AG04449 (cell line): ENCODE data around the gene IPCEF1.
"Not testable (repeated sequence)": the region's sequence is repeated elsewhere in the genome, so short reads cannot be mapped to it uniquely, and the experiment has no call there.

ENCODE experiments used
- CTCF ChIA-PET: fragments of 350-600 bp; formaldehyde crosslinking; extraction: SDS; loops from one replicate; lab custom pipeline; 2021; ENCODE audit warnings: antibody characterized with exemption; lab: Yijun Ruan, JAX
- POLR2A ChIA-PET: fragments of 400-600, 350-600 bp; formaldehyde crosslinking; extraction: SDS; loops from one replicate; lab custom pipeline; 2020; ENCODE audit warnings: antibody characterized with exemption, inconsistent platforms; lab: Yijun Ruan, JAX
- DNase-seq: peaks from one replicate; pipeline ENCODE4 v3.0.0-alpha.2; 2010; ENCODE audit warnings: low read depth, low spot score
- H3K4me3 ChIP-seq: 2 replicates; pipeline ENCODE4 v1.5.1; 2011; ENCODE audit warnings: low read depth, mild to moderate bottlenecking, control low read depth, low read length
- CTCF ChIP-seq: IDR thresholded peaks from one replicate; pipeline ENCODE4 v1.5.1; 2011; ENCODE audit warnings: mild to moderate bottlenecking, moderate library complexity, low read length, control low read depth, inconsistent platforms; ENCODE audit not compliant: insufficient read depth; ENCODE audit errors: missing control alignments

Gene IPCEF1

GRCh38 chr6:154179434-154179833 is 177.2 kb downstream of the IPCEF1 start:
- CTCF ChIA-PET: no interaction called here
- no peak for DNase-seq
- H3K4me3 ChIP-seq: no peak overlapping the region
- TF ChIP-seq CTCF: no peak
- POLR2A ChIA-PET: no interaction called here

GRCh38 chr6:154172393-154172792 is 184.2 kb downstream of the IPCEF1 start:
- H3K4me3 ChIP-seq, DNase-seq, POLR2A ChIA-PET: not testable (repeated sequence)
- CTCF ChIA-PET: interaction anchor here (0.6 kb wide), 1 partner anchor 116 kb away, joined by 5 read pairs; no protein-coding TSS in a partner anchor

GRCh38 chr6:154170106-154170505 is 186.5 kb downstream of the IPCEF1 start:
- no peak for DNase-seq
- POLR2A ChIA-PET: no interaction called here

GRCh38 chr6:154169193-154169847 is 187.3 kb downstream of the IPCEF1 start:
- no peak overlapping the region for H3K4me3 ChIP-seq
- ChIA-PET POLR2A (no interaction called here), CTCF (interaction anchor here (1.4 to 1.9 kb wide), 2 partner anchors 15 to 16 kb away, joined by 3 to 7 read pairs; no protein-coding TSS in a partner anchor)
- no peak for DNase-seq
- no peak for TF ChIP-seq CTCF

More at GRCh38 chr6:154170106-154170505, 186.5 kb downstream of the IPCEF1 start:
- CTCF ChIA-PET: interaction anchor here (1.0 to 1.9 kb wide), 2 partner anchors 13 to 16 kb away, joined by 5 to 7 read pairs; no protein-coding TSS in a partner anchor
- H3K4me3 ChIP-seq: no peak overlapping the region
- TF ChIP-seq CTCF: no peak

- TF ChIP-seq CTCF: no peak
These were observed 189.5 kb downstream of the IPCEF1 start for GRCh38 chr6:154167126-154167525.

GRCh38 chr6:154166140-154166539 is 190.5 kb downstream of the IPCEF1 start:
- POLR2A ChIA-PET: no interaction called here

More at GRCh38 chr6:154167126-154167525, 189.5 kb downstream of the IPCEF1 start:
- CTCF ChIA-PET: no interaction called here
- POLR2A ChIA-PET: no interaction called here
- DNase-seq: no peak
- no peak overlapping the region for H3K4me3 ChIP-seq

More at GRCh38 chr6:154166140-154166539, 190.5 kb downstream of the IPCEF1 start:
- no peak for DNase-seq
- no peak for TF ChIP-seq CTCF
- no peak overlapping the region for H3K4me3 ChIP-seq
- CTCF ChIA-PET: interaction anchor here (1.4 kb wide), 1 partner anchor 11 kb away, joined by 4 read pairs; no protein-coding TSS in a partner anchor
